OCI-LY7 (cell line): ENCODE data around the gene AKT3.

ENCODE experiments used
- EZH2phosphoT487 ChIP-seq: fragments of 200-600 bp; sonication (generic); IDR thresholded peaks from 2 replicates; pipeline ENCODE4 v1.6.1; 2018; ENCODE audit warnings: low read depth, borderline replicate concordance, mild to moderate bottlenecking, mixed run types, antibody characterized with exemption, low read length, moderate library complexity, mixed read lengths
- TF ChIP-seq, protein P1 (sequence below): fragments of 200-600 bp; sonication (generic); conservative IDR thresholded peaks from 2 replicates; pipeline ENCODE4 v1.5.1; 2014; ENCODE audit warnings: mild to moderate bottlenecking, antibody characterized with exemption, low read length, moderate library complexity, mixed read lengths

DNA sequence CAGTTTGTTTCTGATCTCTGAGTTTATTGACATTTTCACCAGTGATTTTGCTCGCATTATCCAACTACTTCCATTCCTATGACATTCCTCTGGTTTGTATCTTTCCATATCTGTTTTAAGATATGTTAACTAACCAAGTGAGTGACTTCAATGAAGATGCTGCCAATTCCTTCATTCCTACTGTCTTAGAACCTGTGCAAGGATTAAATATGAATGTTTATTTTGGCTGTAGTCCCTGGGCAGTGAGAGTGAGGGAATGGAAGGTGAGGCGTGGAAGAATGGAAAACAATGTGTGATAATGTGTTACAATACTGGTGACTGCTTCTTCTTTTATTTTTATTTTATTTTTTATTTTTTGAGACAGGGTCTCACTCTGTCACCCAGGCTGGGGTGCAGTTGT is 411.2 kb downstream of the AKT3 start:
- TF ChIP-seq, protein P1, sequence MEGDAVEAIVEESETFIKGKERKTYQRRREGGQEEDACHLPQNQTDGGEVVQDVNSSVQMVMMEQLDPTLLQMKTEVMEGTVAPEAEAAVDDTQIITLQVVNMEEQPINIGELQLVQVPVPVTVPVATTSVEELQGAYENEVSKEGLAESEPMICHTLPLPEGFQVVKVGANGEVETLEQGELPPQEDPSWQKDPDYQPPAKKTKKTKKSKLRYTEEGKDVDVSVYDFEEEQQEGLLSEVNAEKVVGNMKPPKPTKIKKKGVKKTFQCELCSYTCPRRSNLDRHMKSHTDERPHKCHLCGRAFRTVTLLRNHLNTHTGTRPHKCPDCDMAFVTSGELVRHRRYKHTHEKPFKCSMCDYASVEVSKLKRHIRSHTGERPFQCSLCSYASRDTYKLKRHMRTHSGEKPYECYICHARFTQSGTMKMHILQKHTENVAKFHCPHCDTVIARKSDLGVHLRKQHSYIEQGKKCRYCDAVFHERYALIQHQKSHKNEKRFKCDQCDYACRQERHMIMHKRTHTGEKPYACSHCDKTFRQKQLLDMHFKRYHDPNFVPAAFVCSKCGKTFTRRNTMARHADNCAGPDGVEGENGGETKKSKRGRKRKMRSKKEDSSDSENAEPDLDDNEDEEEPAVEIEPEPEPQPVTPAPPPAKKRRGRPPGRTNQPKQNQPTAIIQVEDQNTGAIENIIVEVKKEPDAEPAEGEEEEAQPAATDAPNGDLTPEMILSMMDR: no peak
- TF ChIP-seq EZH2phosphoT487: no peak
